Sigmoid colon (tissue), 7 donors: Measurements from ENCODE around the gene GK. TPM values are rescaled to one million over a fixed set of nuclear protein-coding genes. Genes with fewer than 3 reads are reported as not detected.

Source experiments
- DNase-seq: peaks from one replicate; pipeline ENCODE4 v3.0.0-alpha.2; 2019
- H3K27ac ChIP-seq, 4 donors: fragments of 200-600 bp; sonication (generic); one replicate each; pipeline ENCODE4 v1.5.1; 2016 to 2019; ENCODE audit warnings: mild to moderate bottlenecking in 1 of 4
- H3K27me3 ChIP-seq, 3 donors: fragments of 200-600 bp; sonication (generic); one replicate each; pipeline ENCODE4 v1.5.1; 2019; ENCODE audit warnings: mild to moderate bottlenecking in 1 of 3
- H3K36me3 ChIP-seq, 4 donors: fragments of 200-600 bp; sonication (generic); one replicate each; pipeline ENCODE4 v1.5.1; 2016 to 2019
- H3K4me1 ChIP-seq, 4 donors: fragments of 200-600 bp; sonication (generic); one replicate each; pipeline ENCODE4 v1.5.1; 2017 to 2019
- H3K4me3 ChIP-seq, 4 donors: fragments of 200-600 bp; sonication (generic); one replicate each; pipeline ENCODE4 v1.5.1; 2017 to 2019; ENCODE audit warnings: mild to moderate bottlenecking in 2 of 4, moderate library complexity in 1 of 4
- H3K9me3 ChIP-seq, 4 donors: fragments of 200-600 bp in 3 of 4; sonication (generic) in 3 of 4; one replicate each; pipeline versions ENCODE4 v1.5.1 to v1.6.1; 2013 to 2019
- EP300 ChIP-seq, 4 donors: sonication (generic); formaldehyde crosslinking; IDR thresholded peaks; one replicate each; pipeline ENCODE4 v1.6.1; 2017; ENCODE audit warnings: antibody characterized with exemption in 4 of 4
- POLR2A ChIP-seq, 2 donors: fragments of 450-650 bp; IDR thresholded peaks; one replicate each; pipeline ENCODE4 v1.6.1; 2016; ENCODE audit warnings: antibody characterized with exemption in 2 of 2, mild to moderate bottlenecking in 2 of 2, moderate library complexity in 2 of 2
- POLR2AphosphoS5 ChIP-seq, 4 donors: sonication (generic); formaldehyde crosslinking; IDR thresholded peaks; one replicate each; pipeline ENCODE4 v1.6.1; 2017; ENCODE audit warnings: antibody characterized with exemption in 4 of 4
- WGBS, 2 donors: extraction: QIAGEN DNeasy Blood & Tissue Kit; methylation state at CpG; one replicate each; pipeline ENCODE4 v1.1.7; 2013; 5-methylcytosine and 5-hydroxymethylcytosine counted together
- intact Hi-C: fragments of 100-400 bp; cut with DNase I; formaldehyde crosslinking; loops from one replicate; pipeline ENCODE4 v1.15.1; 2023
- polyA plus RNA-seq, 3 donors: library from polyadenylated mRNA; stranded (reverse); fragments of 200-250 nt; gene quantifications; one replicate each; pipeline ENCODE4 v1.2.3, GENCODE V29; 2013
- small RNA-seq, 3 donors: library from RNA; depleted of rRNA; stranded (forward); fragments of <200 nt; gene quantifications; one replicate each; pipeline ENCODE3, GENCODE V24; 2016
- total RNA-seq, 4 donors: library from RNA; depleted of rRNA; stranded (reverse); fragments of >200 nt; gene quantifications; one replicate each; pipeline ENCODE4 v1.1.0, GENCODE V29; 2016
- TF ChIP-seq, protein P1 (sequence below), 4 experiments: fragments of 450-650 bp in 3 of 4; fragments of 200-600 bp in 1 of 4; IDR thresholded peaks; one replicate each; pipeline ENCODE4 v1.5.1; 2016 to 2019; ENCODE audit warnings: antibody characterized with exemption in 4 of 4, mild to moderate bottlenecking in 3 of 4, moderate library complexity in 2 of 4
- donor health status: healthy with polysubstance abuse.
- donor health status: Bipolar disorder and iron deficiency.
- donor health status: healthy.

GK gene
- total and polyA plus RNA-seq, 7 donors: 2.5 to 47.6 (median 8.0) TPM

DNA sequence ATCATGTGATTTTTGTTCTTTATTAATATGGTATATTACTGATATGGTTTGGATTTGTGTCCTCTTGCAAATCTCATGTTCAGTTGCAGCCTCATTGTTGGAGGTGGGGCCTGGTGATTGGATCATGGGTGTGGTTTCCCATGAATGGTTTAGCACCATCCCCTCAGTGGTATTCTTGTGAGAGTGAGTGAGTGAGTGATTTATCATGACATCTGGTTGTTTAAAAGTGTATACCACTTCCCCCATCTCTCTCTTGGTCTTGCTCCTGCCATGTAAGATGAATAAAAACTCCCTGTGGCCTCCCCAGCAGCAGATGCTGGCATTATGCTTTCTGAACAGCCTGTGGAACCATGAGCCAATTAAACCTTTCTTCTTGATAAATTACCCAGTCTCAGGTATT is 124.4 kb downstream of the GK start:
- DNase-seq: no peak
- Histone ChIP-seq H3K27me3 (no peaks in the 10 kb centered on the region), H3K27ac (no peak overlapping the region), H3K36me3 (no peaks in the 10 kb centered on the region), H3K4me1 (no peaks in the 10 kb centered on the region), H3K9me3 (no peaks in the 10 kb centered on the region), H3K4me3 (no peak overlapping the region)
- TF ChIP-seq POLR2A (IDR thresholded peaks at IDR 0.05): no peak
- TF ChIP-seq EP300 (IDR thresholded peaks at IDR 0.05): no peak
- TF ChIP-seq, protein P1, sequence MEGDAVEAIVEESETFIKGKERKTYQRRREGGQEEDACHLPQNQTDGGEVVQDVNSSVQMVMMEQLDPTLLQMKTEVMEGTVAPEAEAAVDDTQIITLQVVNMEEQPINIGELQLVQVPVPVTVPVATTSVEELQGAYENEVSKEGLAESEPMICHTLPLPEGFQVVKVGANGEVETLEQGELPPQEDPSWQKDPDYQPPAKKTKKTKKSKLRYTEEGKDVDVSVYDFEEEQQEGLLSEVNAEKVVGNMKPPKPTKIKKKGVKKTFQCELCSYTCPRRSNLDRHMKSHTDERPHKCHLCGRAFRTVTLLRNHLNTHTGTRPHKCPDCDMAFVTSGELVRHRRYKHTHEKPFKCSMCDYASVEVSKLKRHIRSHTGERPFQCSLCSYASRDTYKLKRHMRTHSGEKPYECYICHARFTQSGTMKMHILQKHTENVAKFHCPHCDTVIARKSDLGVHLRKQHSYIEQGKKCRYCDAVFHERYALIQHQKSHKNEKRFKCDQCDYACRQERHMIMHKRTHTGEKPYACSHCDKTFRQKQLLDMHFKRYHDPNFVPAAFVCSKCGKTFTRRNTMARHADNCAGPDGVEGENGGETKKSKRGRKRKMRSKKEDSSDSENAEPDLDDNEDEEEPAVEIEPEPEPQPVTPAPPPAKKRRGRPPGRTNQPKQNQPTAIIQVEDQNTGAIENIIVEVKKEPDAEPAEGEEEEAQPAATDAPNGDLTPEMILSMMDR (IDR thresholded peaks at IDR 0.05): no peak
- intact Hi-C loops: no loop called here

- WGBS, 2 donors: 94 to 96% methylated on average over 19 of the region's 19 CpGs
- no peak for TF ChIP-seq POLR2AphosphoS5 (IDR thresholded peaks at IDR 0.05)
- TF ChIP-seq, protein P1 (IDR thresholded peaks at IDR 0.05): no peak
- no peak for TF ChIP-seq POLR2A (IDR thresholded peaks at IDR 0.05)
- no peak for TF ChIP-seq EP300 (IDR thresholded peaks at IDR 0.05)
- intact Hi-C loops: no loop called here
- no peaks in the 10 kb centered on the region for H3K9me3 ChIP-seq
- H3K27me3 ChIP-seq: no peaks in the 10 kb centered on the region
- DNase-seq: no peak
- H3K36me3 ChIP-seq: no peaks in the 10 kb centered on the region
- no peaks in the 10 kb centered on the region for H3K4me1 ChIP-seq
- H3K4me3 ChIP-seq: no peak overlapping the region
- no peak overlapping the region for H3K27ac ChIP-seq
Measured at GRCh38 chrX:30779453-30780030, 126.3 kb downstream of the GK start.

Small RNAs within 50 kb of the gene (small RNA-seq; reads per million reads assigned to genes)
- gene CKS1BP6: 0 reads per million in 3 donors

Other genes with a start within 250 kb of the GK start
- gene TASL, start 75.7 kb upstream of the GK start, total RNA-seq: 1 to 10 TPM in 3 of 4 donors, not detected in 1; 1.1 to 1.5 (median 1.4) TPM
- gene TASL, start 75.7 kb upstream of the GK start, polyA plus RNA-seq: 1 to 10 TPM; 1.2 to 2.8 (median 1.8) TPM
- gene TAB3, start 235.8 kb downstream of the GK start, total RNA-seq: 10 to 100 TPM; 17.4 to 31.6 (median 19.5) TPM
- 1 to 10 TPM; 6.7 to 9.5 (median 8.4) TPM for gene TAB3, start 235.8 kb downstream of the GK start, polyA plus RNA-seq